Measurements from ENCODE around the gene FIBP. TPM values are rescaled to one million over a fixed set of nuclear protein-coding genes. Genes with fewer than 3 reads are reported as not detected.

The FIBP gene
- polyA plus RNA-seq, 1 experiment = 126 TPM

GRCh38 chr11:65890324-65891218, 2.3 kb upstream of the FIBP start, which contains the start of gene CCDC85B:
CCDC85B (plus strand) TSS chr11:65890673; CDS start chr11:65890784, 111 bp downstream.
- CTCF ChIA-PET = interaction anchor here (1.5 to 8.9 kb wide), 7 partner anchors 7 to 178 kb away, joined by 3 to 157 read pairs (median 30); partner anchors contain the start of genes CFL1, FOSL1 and MUS81
- DNase-seq (ENCODE audit: low read depth, low spot score) = peak; percentile 89
- peak within 1 kb of the TSS; percentile 72 for H3K4me3 ChIP-seq (ENCODE audit: low read depth, low read length)
- H3K27me3 ChIP-seq (ENCODE audit: control insufficient read depth, insufficient read depth, low read length) = no peaks in the 10 kb centered on the region
- TF ChIP-seq CTCF (IDR thresholded peaks at IDR 0.05; ENCODE audit: low read depth, low read length) = no peak; the same call in 1 of the 2 replicates
- no peaks in the 10 kb centered on the region for H3K9me3 ChIP-seq (ENCODE audit: control insufficient read depth, insufficient read depth, low read length)
- POLR2A ChIA-PET = interaction anchor here (0.6 to 7.3 kb wide), 22 partner anchors 10 to 422 kb away, joined by 3 to 153 read pairs (median 5); partner anchors contain the start of genes BANF1, CFL1, EFEMP2 and EIF1AD
- H3K27ac ChIP-seq (ENCODE audit: low read depth, low read length) = peak within 1 kb of the TSS; percentile 98

- Histone ChIP-seq H3K27me3 (ENCODE audit: control insufficient read depth, insufficient read depth, low read length) (no peaks in the 10 kb centered on the region), H3K27ac (ENCODE audit: low read depth, low read length) (peak overlapping the region; percentile 81), H3K9me3 (ENCODE audit: control insufficient read depth, insufficient read depth, low read length) (no peaks in the 10 kb centered on the region), H3K4me3 (ENCODE audit: low read depth, low read length) (peak overlapping the region; percentile 90)
- CTCF ChIA-PET = interaction anchor here (0.6 to 8.9 kb wide), 64 partner anchors 9 to 1299 kb away, joined by 3 to 157 read pairs (median 6); partner anchors contain the start of genes CFL1, CTSW, FOSL1 and KAT5
- no peak for TF ChIP-seq CTCF (IDR thresholded peaks at IDR 0.05; ENCODE audit: low read depth, low read length)
- POLR2A ChIA-PET = interaction anchor here (0.6 to 7.3 kb wide), 17 partner anchors 10 to 273 kb away, joined by 3 to 153 read pairs (median 7); partner anchors contain the start of genes BANF1, CFL1, EIF1AD and FOSL1
- no peak for DNase-seq (ENCODE audit: low read depth, low spot score)
Observed at GRCh38 chr11:65887723-65888162, 528 bp downstream of the FIBP start.

GRCh38 chr11:65886826-65887722, 1.2 kb downstream of the FIBP start:
- Histone ChIP-seq H3K4me3 (ENCODE audit: low read depth, low read length) (peak overlapping the region; percentile 90), H3K27ac (ENCODE audit: low read depth, low read length) (peak overlapping the region; percentile 81), H3K27me3 (ENCODE audit: control insufficient read depth, insufficient read depth, low read length) (no peaks in the 10 kb centered on the region), H3K9me3 (ENCODE audit: control insufficient read depth, insufficient read depth, low read length) (no peaks in the 10 kb centered on the region)
- no peak for DNase-seq (ENCODE audit: low read depth, low spot score)
- TF ChIP-seq CTCF (IDR thresholded peaks at IDR 0.05; ENCODE audit: low read depth, low read length) = no peak
- ChIA-PET POLR2A (interaction anchor here (0.5 to 7.3 kb wide), 4 partner anchors 28 to 272 kb away, joined by 3 to 124 read pairs (median 35); partner anchors contain the start of genes CFL1 and MUS81), CTCF (interaction anchor here (0.7 to 8.9 kb wide), 10 partner anchors 8 to 158 kb away, joined by 3 to 157 read pairs (median 17); partner anchors contain the start of genes CFL1, CTSW, FOSL1 and MUS81)

GRCh38 chr11:65885808-65886536, 2.3 kb downstream of the FIBP start:
- POLR2A ChIA-PET = interaction anchor here (0.7 to 1.7 kb wide), 2 partner anchors 16 to 28 kb away, joined by 7 to 8 read pairs; partner anchors contain the start of gene CFL1

More at GRCh38 chr11:65885808-65886536, 2.3 kb downstream of the FIBP start:
- H3K27ac ChIP-seq (ENCODE audit: low read depth, low read length) = no peak overlapping the region
- no peaks in the 10 kb centered on the region for H3K27me3 ChIP-seq (ENCODE audit: control insufficient read depth, insufficient read depth, low read length)
- H3K4me3 ChIP-seq (ENCODE audit: low read depth, low read length) = no peak overlapping the region
- TF ChIP-seq CTCF (IDR thresholded peaks at IDR 0.05; ENCODE audit: low read depth, low read length) = no peak
- CTCF ChIA-PET = interaction anchor here (0.7 to 8.9 kb wide), 20 partner anchors 12 to 182 kb away, joined by 3 to 157 read pairs (median 8); partner anchors contain the start of genes EFEMP2, MUS81 and SF3B2
- DNase-seq (ENCODE audit: low read depth, low spot score) = no peak
- H3K9me3 ChIP-seq (ENCODE audit: control insufficient read depth, insufficient read depth, low read length) = no peaks in the 10 kb centered on the region

Data from AG04450 (cell line).